Fibroblast of skin of left biceps (primary cell): ENCODE measurements around the gene PCBP3.
"Not testable (repeated sequence)": the region's sequence is repeated elsewhere in the genome, so short reads cannot be mapped to it uniquely, and the experiment has no call there.

Experiments
- DNase-seq, 2 experiments: peaks; one replicate each; pipeline ENCODE4 v3.0.0-alpha.2; 2013; ENCODE audit warnings: low read depth in 2 of 2

The PCBP3 gene

DNA sequence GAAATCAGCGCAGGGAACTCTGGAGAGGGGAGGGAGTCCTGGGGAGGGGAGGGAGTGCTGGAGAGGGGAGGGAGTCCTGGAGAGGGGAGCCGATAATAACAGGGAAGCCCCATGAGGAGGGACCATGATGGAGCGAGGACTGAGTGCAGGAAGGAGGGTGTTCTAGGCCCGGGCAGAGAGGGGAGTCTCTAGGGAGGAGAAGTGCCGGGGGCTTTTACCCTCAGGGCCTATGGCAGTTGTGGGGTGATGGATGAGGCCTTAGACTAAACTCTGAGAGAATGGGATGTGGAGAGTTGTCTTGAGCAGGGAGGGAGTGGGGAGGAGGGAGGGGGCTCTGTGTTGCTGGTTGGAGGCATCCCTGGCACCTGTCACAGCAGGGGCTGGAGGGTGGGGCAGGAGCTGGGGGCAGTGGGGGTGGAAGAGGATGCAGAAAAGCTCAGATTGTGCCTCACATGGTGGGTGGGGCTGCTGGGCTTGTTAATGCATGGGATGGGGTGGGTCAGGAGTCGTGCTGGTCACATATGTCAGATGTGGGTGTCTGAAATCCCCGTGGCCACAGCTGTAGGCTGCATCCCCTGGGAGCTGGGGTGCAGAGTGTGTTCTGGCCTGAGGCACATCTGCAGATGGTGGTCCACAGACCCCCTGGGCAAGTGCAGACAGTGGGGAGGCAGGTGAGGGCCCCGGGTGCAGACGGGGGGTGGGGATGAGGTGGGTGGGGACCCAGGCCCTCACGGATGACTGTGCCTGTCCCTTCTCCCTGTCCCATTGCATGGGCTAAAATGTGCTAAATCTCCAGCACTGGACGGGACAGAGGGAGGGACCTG lies 249.6 kb downstream of the PCBP3 start:
- no peak for DNase-seq

DNA sequence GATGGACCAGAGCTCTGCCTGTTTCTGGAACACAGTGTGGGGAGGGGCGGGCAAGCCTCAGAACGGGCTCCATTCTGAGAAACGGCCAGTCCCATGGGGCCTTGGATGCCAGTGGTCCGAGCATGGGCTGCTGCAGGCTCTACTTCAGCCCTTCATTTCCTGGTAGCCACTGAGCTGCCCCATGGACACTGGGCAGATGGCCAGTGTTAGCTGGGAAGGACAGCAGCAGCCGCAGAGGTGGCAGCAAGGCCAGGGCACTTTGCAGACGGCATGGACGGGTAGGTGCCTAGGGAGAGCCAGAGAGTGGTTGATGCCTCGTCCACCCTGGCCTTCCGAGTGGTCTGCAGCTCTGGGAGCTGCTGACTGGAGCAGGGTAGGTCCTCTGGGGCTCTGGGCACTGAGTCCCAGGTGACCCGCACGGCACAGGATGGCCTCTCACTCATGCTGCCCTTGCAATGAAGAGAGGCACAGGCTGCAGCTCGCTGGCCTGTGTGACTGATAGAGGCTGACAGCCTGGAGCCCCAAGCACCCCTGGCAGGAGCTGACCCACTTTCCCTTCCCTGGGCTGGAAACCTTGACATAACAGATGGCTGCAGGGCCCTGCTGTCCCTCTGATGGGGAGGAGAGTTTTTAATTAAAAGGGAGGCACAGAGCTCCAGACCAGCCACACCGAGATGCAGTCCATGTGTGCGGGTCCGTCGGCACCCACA lies 250.4 kb downstream of the PCBP3 start:
- no peak for DNase-seq

DNA sequence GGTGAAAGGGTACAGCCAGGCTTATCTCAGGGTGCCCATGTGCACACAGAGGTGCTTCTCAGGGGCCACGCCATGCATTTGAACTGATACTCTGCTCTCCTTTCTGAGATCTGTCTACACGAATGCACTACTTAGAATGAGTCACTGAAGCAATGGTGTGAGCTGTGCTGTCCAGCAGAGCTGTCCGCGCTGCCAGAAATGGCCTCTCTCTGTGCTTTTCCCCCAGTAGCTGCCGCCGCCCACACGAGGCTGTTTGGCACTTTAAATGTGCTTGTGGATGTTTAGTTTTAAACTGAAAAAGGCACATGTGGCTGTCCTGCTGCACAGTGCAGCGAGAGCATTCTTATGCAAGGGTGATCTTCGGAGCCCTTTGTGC lies 250.9 kb downstream of the PCBP3 start:
- peak in 1 of 2 experiments; percentile 6 for DNase-seq

DNA sequence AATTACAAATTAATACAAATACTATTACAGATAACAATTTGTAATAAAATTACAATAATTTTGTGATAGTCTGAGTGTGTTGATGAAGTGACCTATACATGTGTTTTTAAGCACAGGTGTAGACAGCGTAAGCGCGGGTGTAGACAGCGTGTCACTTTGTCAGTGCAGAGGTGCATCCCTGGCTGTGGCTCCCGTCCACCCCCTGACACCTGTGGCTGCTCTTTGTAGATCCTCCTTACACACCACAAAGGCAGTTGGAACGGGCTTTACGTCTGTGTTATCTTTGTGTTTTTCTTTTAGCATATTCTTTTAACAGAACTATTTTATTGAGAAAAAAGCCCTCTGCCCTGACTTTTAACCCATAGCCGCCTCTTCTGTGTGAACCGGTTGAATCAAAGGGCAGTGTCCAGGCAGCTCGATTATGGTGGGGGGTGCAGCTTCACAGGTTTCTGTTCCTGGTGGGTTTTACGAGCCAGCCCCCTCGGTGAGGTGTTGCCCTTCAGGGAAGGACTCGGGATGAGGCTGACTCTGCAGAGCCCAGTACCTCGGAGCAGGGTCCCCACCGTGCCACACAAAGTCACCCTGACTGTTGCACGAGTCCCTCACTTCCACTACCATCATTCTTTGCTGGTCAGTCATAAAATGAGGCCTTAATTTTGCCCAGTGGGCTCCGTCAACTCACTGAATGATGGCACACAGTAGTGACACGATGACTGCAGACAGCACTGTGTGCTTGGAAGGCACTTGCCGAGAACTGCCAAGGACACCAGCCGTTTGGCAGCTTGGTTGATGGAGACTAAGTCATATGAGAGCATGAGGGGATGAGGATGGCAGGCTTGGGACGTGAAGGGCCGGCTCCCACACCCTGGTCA lies 251.6 kb downstream of the PCBP3 start:
- no peak for DNase-seq

DNA sequence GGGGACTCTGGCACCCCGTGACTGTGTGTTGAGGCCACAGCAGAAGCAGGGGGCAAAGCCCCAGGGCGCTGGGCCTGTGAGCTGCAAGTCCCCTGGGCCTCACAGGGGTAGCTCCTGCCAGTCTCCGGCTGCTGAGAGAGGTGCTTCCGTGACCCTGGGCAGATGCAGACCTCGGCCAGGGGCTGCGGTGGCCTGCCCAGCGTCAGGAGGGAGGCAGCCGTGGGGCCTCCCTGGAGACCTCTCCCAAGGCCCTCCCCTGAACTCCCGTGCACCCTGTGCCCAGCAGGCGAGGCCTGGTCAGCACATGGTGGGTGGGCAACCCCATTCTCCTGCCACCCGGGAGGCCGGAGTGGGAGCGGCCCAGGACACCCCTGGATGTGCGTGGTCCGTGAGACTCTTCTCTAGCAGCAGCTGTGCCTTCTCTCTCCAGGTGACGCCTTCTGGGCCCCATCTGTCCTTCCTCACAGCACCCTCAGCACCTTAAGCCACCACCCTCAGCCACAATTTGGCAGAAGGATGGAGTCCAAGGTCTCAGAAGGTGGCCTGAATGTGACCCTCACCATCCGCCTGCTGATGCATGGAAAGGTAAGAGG lies 252.3 kb downstream of the PCBP3 start:
- DNase-seq, result no peak

DNA sequence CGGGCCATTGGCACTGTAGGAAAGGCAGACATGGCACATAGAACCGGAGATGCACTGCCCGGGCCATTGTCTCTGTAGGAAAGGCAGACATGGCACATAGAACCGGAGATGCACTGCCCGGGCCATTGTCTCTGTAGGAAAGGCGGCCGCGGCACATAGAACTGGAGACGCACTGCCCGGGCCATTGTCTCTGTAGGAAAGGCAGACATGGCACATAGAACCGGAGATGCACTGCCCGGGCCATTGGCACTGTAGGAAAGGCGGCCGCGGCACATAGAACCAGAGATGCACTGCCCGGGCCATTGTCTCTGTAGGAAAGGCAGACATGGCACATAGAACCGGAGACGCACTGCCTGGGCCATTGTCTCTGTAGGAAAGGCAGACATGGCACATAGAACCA lies 252.9 kb downstream of the PCBP3 start:
- DNase-seq, result not testable (repeated sequence)

DNA sequence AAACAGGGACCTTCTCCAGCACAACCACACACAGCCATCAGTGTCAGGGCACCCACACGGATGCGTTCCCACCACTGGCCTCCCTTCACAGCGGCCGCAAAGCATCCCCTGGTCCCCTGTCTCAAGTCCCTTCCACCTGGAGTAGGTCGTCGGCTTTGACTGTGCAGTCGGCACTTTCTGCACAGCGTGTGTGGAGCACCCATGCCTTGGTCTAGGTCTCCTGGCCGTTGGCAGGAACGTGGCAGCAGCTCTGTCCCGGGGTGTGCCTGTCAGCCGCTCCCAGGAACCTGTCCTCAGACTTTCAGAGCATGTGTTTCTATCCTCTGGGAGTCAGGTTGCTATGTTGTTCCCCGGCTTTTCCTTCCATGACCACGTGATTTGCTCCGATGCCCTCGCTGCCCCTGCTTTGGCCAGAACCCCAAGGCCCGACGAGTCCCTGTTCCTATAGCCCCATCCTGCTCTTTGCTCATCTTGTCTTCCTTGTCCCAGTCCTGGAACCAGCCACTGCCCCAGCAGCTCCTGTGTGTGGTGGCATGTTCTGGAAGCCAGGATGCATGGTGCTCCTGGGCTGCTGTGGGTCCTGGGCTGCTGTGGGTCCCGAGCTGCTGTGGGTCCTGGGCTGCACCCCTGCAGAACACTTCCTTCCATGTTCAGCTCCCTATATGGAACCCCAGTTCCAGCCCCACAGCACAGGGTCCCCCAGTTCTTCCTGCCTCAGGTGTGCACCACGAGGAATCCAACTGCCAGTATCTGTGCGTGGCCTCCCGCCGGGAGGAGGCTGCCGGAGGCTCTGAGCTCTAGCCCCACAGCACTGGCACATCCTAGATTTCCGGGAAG lies 253.9 kb downstream of the PCBP3 start:
- no peak for DNase-seq

DNA sequence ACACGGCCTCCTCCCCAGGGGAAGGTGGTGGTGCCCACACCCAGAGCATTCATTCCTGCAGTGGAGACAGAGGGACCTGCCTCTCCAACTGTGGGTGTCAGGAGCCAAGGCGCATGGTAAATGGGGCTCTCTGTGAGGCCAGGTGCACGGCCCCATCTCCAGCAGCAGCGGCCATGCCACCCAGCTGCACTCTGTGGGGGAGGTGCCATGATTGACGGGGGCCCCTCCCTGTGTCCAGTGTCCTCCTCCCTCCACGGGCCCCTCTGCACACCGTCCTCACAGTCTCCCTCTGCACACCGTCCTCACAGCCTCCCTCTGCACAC lies 254.5 kb downstream of the PCBP3 start:
- DNase-seq, result no peak

DNA sequence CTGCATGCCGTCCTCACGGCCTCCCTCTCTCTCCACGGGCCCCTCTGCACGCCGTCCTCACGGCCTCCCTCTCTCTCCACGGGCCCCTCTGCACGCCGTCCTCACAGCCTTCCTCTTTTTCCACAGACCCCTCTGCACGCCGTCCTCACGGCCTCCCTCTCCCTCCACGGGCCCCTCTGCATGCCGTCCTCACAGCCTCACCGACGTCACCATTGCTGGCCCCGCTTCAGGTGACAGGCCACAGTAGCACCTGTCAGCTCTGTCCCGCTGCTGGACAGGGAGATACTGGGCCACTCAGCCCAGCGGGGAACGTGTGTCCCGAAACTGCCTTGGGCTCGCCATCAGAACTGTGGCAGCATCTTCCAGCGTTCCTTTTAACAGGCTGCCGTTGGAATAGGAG lies 255.3 kb downstream of the PCBP3 start:
- DNase-seq, result no peak

DNA sequence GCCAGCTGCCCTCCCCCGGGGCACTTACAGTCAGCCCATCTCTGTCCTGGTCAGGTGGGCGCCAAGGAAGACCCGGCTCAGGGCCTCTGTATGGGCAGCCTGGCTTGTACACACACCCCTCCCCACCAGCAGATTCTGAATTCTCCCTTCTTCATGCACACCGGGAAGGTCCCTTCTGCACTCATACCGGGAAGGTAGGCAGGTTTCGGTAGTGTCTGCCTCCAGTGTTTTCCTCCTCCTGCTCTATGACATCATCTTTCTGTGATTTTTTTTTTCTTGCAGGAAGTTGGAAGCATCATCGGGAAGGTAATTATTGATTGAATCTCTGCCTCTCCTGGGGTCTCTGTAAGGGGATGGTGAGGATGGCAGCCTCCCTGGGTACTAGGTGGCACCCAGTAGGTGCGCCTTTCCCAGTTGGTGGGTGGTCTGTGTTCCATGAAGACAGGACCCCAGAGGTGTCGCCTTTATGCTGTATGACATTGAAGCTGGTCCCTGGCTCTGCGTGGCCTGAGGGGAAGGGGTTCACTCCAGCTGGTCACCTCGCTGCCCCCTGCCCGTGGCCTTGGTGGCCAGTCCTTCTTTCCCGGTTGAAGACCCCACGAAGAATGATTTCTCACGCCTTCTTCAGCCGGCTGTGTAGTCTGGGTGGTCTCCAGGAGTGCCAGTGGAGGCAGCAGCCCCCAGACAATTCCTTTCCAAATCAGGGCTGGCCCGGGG lies 255.9 kb downstream of the PCBP3 start:
- DNase-seq, result no peak

DNA sequence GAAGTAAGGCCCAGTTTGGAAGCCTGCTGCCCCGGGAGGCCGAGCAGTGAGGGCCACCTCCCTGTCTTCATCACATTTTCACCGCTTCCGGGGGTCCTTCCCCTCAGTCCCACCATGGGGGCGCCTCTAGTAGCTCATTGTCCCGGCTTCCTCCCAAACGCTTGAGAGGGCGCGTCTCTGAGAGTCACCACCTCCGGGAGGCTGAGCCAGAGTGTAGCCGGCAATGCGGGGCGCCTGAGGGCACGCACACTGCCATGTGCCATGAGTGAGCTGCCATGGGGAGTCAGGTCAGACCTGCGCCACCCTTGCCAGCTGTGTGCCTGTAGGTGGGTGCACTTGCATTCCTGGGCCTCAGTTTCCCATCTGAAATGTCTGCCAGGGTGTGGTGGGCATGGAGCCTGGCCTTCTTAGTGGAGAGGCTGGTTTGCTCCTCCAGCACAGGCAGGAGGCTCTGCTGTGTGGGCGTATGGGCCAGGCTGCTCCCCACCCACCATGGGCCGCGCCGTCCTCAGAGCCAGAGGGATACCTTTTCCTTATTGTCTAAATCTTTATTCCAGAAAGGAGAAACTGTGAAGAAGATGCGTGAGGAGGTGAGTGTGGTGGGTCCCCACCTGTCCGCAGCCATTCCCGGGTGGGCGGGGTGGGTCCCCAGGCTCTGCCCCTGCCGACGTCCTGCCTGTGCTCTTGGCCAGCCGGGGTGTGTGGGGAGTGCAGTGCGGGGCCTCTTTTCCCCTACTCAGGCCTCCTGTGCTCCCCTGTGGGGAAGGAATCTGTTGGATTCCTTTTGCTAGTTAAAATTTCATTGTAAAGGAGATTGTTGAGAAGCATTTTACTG lies 256.7 kb downstream of the PCBP3 start:
- no peak for DNase-seq

DNA sequence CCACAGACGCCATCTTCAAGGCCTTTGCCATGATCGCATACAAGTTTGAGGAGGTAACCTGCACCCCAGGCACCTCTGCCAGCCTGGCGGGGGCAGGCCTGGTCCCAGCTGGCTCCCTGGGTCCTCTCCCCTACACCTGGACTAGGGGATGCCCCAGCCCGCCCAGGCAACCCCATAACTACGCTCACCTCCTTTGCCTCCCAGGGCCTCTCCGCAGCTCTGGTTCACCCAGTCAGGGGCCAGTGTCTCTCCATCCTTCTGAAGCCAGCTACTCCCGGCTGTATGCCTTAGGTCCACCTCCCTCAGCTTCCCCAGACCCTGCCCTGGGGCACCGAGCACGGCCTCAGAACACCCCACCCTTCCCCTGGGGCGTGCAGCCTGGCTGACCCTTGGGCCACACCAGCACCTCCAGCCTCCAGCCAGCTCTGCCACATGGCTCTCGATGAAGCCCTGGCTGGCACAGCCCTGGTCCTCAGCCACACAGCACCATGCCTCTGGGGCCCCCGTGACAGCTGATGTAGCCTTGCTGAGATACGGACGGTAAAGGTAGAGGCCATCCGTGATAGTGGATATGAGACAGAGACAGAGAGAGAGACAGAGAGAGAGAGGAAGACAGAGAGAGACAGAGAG lies 257.7 kb downstream of the PCBP3 start:
- DNase-seq, result no peak

DNA sequence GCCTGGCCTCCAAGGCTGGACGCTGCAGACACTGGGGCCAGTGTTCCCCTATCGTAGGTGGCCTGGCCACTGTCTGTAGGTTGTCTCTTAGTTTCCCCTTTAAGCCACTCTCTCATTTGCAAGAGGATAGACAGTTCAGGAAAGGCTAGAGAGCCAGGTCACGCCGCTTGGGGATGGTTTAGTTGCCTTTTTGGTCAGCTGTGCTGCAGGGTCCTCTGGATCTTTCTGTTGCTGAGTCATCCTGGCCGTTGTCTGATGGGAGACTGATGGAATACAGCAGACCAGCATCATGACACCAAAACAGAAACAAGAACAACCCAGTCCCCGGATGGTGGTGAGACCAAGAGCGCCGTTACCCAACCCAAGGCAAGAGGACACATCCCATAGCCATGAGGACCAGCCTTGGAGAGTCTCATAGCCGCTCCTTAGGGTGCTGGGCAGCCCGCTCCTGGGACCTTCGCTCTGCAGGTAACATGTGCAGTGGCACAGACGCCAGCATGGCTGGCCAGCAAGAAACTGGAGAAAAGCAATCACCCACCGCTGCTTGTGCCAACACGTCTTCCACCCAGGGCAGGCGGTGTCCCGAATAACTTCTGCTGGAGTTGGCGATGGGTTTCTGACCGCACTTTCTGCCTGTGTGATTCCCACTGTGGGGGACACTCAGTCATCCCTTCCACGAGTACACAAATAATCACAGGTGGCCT lies 258.9 kb downstream of the PCBP3 start:
- no peak for DNase-seq

DNA sequence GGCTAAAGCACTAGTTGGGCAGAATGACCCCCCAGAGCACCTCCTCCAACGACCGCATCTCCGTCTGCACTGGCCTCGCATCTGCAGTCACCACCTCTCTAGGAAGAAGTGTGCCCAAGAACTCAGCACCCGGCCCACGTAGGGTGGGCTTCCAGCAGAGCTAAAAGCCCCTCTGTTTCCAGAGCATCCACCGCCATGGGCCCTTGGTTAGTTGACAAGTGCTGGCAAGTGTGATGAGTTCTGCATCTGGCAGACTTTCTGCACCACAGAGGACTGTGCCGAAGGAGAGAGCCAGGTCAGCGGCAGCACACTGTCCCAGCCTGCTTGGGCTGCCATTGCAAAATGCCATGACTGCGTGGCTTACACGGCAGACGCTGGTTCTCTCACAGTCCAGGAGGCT lies 261.7 kb downstream of the PCBP3 start:
- DNase-seq, result no peak

DNA sequence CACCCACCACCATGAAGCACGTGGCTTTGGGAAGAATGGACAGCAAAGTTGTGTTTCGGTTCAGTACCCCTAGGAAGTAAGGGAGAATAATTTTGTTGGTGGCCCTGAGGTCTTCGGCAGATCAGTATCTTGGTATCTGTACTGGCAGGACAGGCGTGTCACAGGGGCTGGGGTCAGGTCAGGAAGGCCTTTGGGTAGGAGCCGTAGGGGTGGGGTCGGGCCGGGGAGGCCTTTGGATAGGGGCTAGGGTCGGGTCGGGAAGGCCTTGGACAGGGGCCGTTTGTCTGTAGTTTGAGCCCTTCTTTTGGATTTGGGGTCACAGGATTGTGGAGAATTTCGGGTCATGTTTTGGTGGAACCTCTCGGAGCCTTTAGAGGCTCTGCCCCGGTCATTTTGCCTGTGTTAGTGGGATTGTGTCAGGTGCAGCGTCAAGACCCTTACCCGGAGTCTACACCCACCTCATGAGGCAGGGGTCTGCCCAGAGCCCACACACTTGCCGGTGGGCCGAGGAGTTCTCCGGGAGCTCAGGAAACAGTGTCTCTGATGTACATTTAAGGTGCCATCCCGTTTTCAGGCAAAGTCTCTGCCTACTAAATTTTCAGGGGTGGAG lies 262.8 kb downstream of the PCBP3 start:
- DNase-seq, result no peak

DNA sequence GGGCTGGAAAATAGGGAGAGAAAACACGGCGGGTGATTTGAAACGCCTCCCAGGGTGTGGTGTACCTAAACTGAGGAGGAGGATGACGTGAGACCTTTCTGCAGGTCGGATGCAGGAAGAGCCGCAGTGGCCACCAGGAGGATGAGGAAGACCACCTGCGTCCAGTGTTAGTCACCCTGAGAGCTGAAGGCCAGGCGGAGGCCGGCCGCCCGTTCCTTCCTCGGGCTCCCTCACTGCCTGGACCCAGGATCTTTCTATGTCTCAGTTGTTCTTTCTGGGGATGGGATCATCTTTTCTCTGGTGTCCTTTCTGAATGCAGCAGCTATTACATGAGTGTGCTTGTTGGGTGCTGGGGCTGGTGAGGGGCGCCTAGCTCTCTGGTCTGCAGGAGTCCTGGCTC lies 263.3 kb downstream of the PCBP3 start:
- DNase-seq, result no peak

DNA sequence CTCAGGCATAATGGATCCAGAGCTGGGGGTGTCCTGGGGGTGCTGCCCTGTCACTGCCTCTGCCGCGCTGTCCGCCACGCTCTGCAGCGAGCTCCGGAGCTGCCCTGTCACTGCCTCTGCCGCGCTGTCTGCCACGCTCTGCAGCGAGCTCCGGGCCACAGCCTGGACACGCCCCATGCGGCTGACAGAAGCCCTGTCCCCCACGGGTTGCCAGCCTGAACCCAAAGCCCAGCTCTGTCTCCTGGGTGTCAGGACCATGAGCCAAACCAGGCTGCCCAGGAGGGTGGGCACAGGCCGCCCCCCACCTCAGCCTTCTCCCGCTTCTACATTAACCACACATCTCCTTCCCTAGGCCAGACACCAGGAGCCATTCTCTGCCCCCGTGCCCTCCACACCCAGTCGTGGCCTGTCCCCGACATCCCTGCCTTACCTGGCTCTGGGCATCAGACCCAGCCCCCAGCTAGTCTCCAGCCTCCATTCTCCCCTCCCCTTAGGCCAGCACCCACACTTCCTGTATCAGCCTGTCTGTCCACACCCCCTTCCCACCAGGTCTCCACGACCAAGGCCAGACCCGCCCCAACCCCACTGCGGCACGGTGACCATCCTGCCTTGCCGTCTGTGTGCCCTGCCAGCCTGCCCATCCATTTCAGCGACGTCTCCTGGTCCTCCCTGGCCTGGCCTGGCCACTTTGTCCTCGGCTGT lies 265.2 kb downstream of the PCBP3 start:
- DNase-seq, result no peak
